DND-41 (cell line): ENCODE results near the gene SLC9A7.

Experiments
- CTCF ChIP-seq: IDR thresholded peaks from 2 replicates; pipeline ENCODE4 v1.5.1; 2012; ENCODE audit warnings: borderline replicate concordance, low read length, moderate library complexity, mild to moderate bottlenecking; ENCODE audit not compliant: poor library complexity, severe bottlenecking; ENCODE audit errors: extremely low read depth
- EZH2 ChIP-seq: IDR thresholded peaks from 3 replicates; pipeline ENCODE4 v1.6.1; 2012; ENCODE audit warnings: borderline replicate concordance, low read depth, mild to moderate bottlenecking, moderate library complexity, low read length, inconsistent platforms; ENCODE audit not compliant: severe bottlenecking

GRCh38 chrX:46695491-46695890 lies 63.4 kb downstream of the SLC9A7 start:
- no peak for TF ChIP-seq CTCF
- no peak for TF ChIP-seq EZH2
